HepG2 (cell line): Measurements from ENCODE around the gene EEFSEC. TPM values are rescaled to one million over a fixed set of nuclear protein-coding genes. Genes with fewer than 3 reads are reported as not detected.
A peak's percentile ranks its signal among the peaks of the same experiment; 100 is the strongest.

Source experiments
- ARID2 ChIP-seq: sonication (generic); formaldehyde crosslinking; IDR thresholded peaks from 2 replicates; pipeline ENCODE4 v1.8.1; 2022; ENCODE audit warnings: mild to moderate bottlenecking, missing genetic modification reagents, borderline replicate concordance
- DPF2 ChIP-seq: sonication (generic); formaldehyde crosslinking; IDR thresholded peaks from 2 replicates; pipeline ENCODE4 v1.4.0; 2020; ENCODE audit warnings: mild to moderate bottlenecking, low read depth, missing genetic modification reagents, borderline replicate concordance
- ERF ChIP-seq: IDR thresholded peaks from 2 replicates; pipeline ENCODE4 v1.6.1; 2018; ENCODE audit warnings: missing biosample characterization, missing genetic modification reagents
- FOXA1 ChIP-seq, 2 experiments: fragments of 450-650 bp in 1 of 2; sonication (generic) in 1 of 2; formaldehyde crosslinking in 1 of 2; IDR thresholded peaks; 2 replicates each; pipeline versions ENCODE4 v1.4.0 to v1.6.1; 2016 to 2020; ENCODE audit warnings: missing genetic modification reagents in 1 of 2
- FOXJ3 ChIP-seq: sonication (generic); formaldehyde crosslinking; IDR thresholded peaks from 2 replicates; pipeline ENCODE4 v1.4.0; 2020; ENCODE audit warnings: missing genetic modification reagents, mild to moderate bottlenecking, borderline replicate concordance
- FOXP4 ChIP-seq: sonication (generic); formaldehyde crosslinking; IDR thresholded peaks from 2 replicates; pipeline ENCODE4 v1.4.0; 2020; ENCODE audit warnings: missing genetic modification reagents
- GATAD2A ChIP-seq: IDR thresholded peaks from 2 replicates; pipeline ENCODE4 v1.6.1; 2016
- MAX ChIP-seq: IDR thresholded peaks from 2 replicates; pipeline ENCODE4 v1.6.1; 2012; ENCODE audit warnings: inconsistent platforms
- MED1 ChIP-seq: sonication (generic); formaldehyde crosslinking; IDR thresholded peaks from 2 replicates; pipeline ENCODE4 v1.4.0; 2020; ENCODE audit warnings: missing genetic modification reagents
- MLX ChIP-seq: IDR thresholded peaks from 2 replicates; pipeline ENCODE4 v1.6.1; 2016
- MNT ChIP-seq: fragments of 450-650 bp; IDR thresholded peaks from 2 replicates; pipeline ENCODE4 v1.6.1; 2016
- MTERF4 ChIP-seq: sonication (generic); formaldehyde crosslinking; IDR thresholded peaks from 2 replicates; pipeline ENCODE4 v1.8.0; 2023; ENCODE audit warnings: mild to moderate bottlenecking, missing genetic modification reagents
- MXI1 ChIP-seq: IDR thresholded peaks from 3 replicates; pipeline ENCODE4 v1.6.1; 2012; ENCODE audit warnings: low read depth, low read length, inconsistent platforms, borderline replicate concordance
- NFIC ChIP-seq: IDR thresholded peaks from 2 replicates; pipeline ENCODE4 v1.6.1; 2012; ENCODE audit warnings: mild to moderate bottlenecking, low read length, inconsistent platforms
- THRA ChIP-seq: sonication (generic); formaldehyde crosslinking; IDR thresholded peaks from 2 replicates; pipeline ENCODE4 v1.4.0; 2020; ENCODE audit warnings: missing genetic modification reagents, borderline replicate concordance
- YEATS2 ChIP-seq: sonication (generic); formaldehyde crosslinking; IDR thresholded peaks from 2 replicates; pipeline ENCODE4 v1.4.0; 2020; ENCODE audit warnings: missing genetic modification reagents, borderline replicate concordance
- ZBTB14 ChIP-seq: sonication (generic); formaldehyde crosslinking; IDR thresholded peaks from 2 replicates; pipeline ENCODE4 v1.4.0; 2020; ENCODE audit warnings: missing genetic modification reagents
- ZNF292 ChIP-seq: sonication (generic); formaldehyde crosslinking; IDR thresholded peaks from 2 replicates; pipeline ENCODE4 v1.8.1; 2022; ENCODE audit warnings: mild to moderate bottlenecking, low read depth, missing genetic modification reagents, borderline replicate concordance
- ZNF367 ChIP-seq: sonication (generic); formaldehyde crosslinking; IDR thresholded peaks from 2 replicates; pipeline ENCODE4 v1.4.0; 2020; ENCODE audit warnings: missing genetic modification reagents, borderline replicate concordance
- ZNF510 ChIP-seq: sonication (generic); formaldehyde crosslinking; IDR thresholded peaks from 2 replicates; pipeline ENCODE4 v1.4.0; 2020; ENCODE audit warnings: low read depth, mild to moderate bottlenecking, missing genetic modification reagents
- ZNF562 ChIP-seq: sonication (generic); formaldehyde crosslinking; IDR thresholded peaks from 2 replicates; pipeline ENCODE4 v1.8.0; 2022; ENCODE audit warnings: missing genetic modification reagents, borderline replicate concordance
- polyA plus RNA-seq, 8 experiments: library from polyadenylated mRNA; depleted of rRNA in 3 of 8; stranded (reverse) in 7 of 8; unstranded in 1 of 8; fragments of >200 nt; fragmentation: Illumina TruSeq in 4 of 8; extraction: Trizol in 4 of 8; gene quantifications; 2 replicates each; pipeline versions ENCODE4 v1.2.1 to v1.2.3, GENCODE V29; 2011 to 2016; ENCODE audit warnings: low read depth in 4 of 8, missing spikeins in 1 of 8, mixed read lengths in 1 of 8; ENCODE audit not compliant: insufficient read depth in 1 of 8
- total RNA-seq, 5 experiments: library from RNA; depleted of rRNA; stranded (reverse); fragments of >200 nt; fragmentation: Illumina TruSeq; extraction: Trizol; gene quantifications; 2 replicates each; pipeline ENCODE4 v1.2.3, GENCODE V29; 2016; ENCODE audit warnings: low read depth in 1 of 5

EEFSEC gene
- total and polyA plus RNA-seq, 2 of the 13 experiments (the other 11 are each of a cell fraction or from before 2014, with no cell fraction given): 6.4 to 24.2 TPM

GRCh38 chr3:128343287-128344051 is 190.2 kb downstream of the EEFSEC start (continued):
- TF ChIP-seq MED1 (CRISPR knock-in tag): peak; percentile 62; the same call in 1 of the 2 replicates
- TF ChIP-seq GATAD2A (CRISPR knock-in tag): peak; percentile 82
- no peak for TF ChIP-seq ZNF367 (CRISPR knock-in tag)
- TF ChIP-seq ZNF292: peak; percentile 51; the same call in 1 of the 2 replicates
- no peak for TF ChIP-seq ZBTB14 (CRISPR knock-in tag)
- TF ChIP-seq MAX: peak; percentile 59; the same call in 1 of the 2 replicates
- no peak for TF ChIP-seq ZNF562 (CRISPR knock-in tag)
- peak; percentile 86 for TF ChIP-seq FOXP4 (CRISPR knock-in tag)
- no peak for TF ChIP-seq FOXJ3
- TF ChIP-seq MTERF4 (CRISPR knock-in tag): no peak
- TF ChIP-seq DPF2 (CRISPR knock-in tag): peak; percentile 69
- TF ChIP-seq NFIC: no peak
- TF ChIP-seq ERF (CRISPR knock-in tag): peak; percentile 82
- TF ChIP-seq THRA: no peak
- no peak for TF ChIP-seq ARID2 (CRISPR knock-in tag)
- no peak for TF ChIP-seq ZNF510 (CRISPR knock-in tag)
- peak; percentile 72; the same call in 1 of the 3 replicates for TF ChIP-seq MXI1
- TF ChIP-seq MNT: no peak
- TF ChIP-seq FOXA1 (IDR thresholded peaks at IDR 0.05): no peak
- peak; percentile 79 for TF ChIP-seq FOXA1 (CRISPR knock-in tag; IDR thresholded peaks at IDR 0.05)
- no peak; the same call in 1 of the 2 replicates for TF ChIP-seq YEATS2 (CRISPR knock-in tag)
- TF ChIP-seq MLX (CRISPR knock-in tag): peak; percentile 53; the same call in 1 of the 2 replicates
